AG04450 (cell line): Measurements from ENCODE around the gene RAPSN. TPM values are rescaled to one million over a fixed set of nuclear protein-coding genes. Genes with fewer than 3 reads are reported as not detected.

Source experiments
- CTCF ChIA-PET: fragments of 300-600, 350-600 bp; formaldehyde crosslinking; extraction: SDS; loops from one replicate; lab custom pipeline; 2022; ENCODE audit warnings: antibody characterized with exemption, inconsistent platforms; lab: Charles Lee
- POLR2A ChIA-PET: fragments of 350-600 bp; formaldehyde crosslinking; extraction: SDS; loops from one replicate; lab custom pipeline; 2021; ENCODE audit warnings: antibody characterized with exemption, inconsistent platforms; lab: Yijun Ruan, JAX
- DNase-seq: peaks from one replicate; pipeline ENCODE4 v3.0.0-alpha.2; 2011; ENCODE audit warnings: low read depth, low spot score
- H3K27ac ChIP-seq: one replicate; pipeline ENCODE4 v1.5.1; 2012; ENCODE audit warnings: low read depth, low read length, control low read depth
- H3K27me3 ChIP-seq: one replicate; pipeline ENCODE4 v1.6.0; 2012; ENCODE audit warnings: low read length; ENCODE audit not compliant: control insufficient read depth, insufficient read depth
- H3K4me3 ChIP-seq: 2 replicates; pipeline ENCODE4 v1.5.1; 2011; ENCODE audit warnings: mild to moderate bottlenecking, low read depth, low read length, control low read depth
- H3K9me3 ChIP-seq: 2 replicates; pipeline ENCODE4 v1.5.1; 2012; ENCODE audit warnings: low read length; ENCODE audit not compliant: control insufficient read depth, insufficient read depth
- CTCF ChIP-seq: IDR thresholded peaks from 2 replicates; pipeline ENCODE4 v1.5.1; 2011; ENCODE audit warnings: low read depth, low read length, control low read depth, inconsistent platforms
- polyA plus RNA-seq: library from polyadenylated mRNA; depleted of rRNA; stranded (reverse); fragments of >200 nt; gene quantifications from 2 replicates; pipeline ENCODE4 v1.2.3, GENCODE V29; 2011

The RAPSN gene
- polyA plus RNA-seq, 1 experiment: not detected

- no peak for TF ChIP-seq CTCF
- Histone ChIP-seq H3K9me3 (no peaks in the 10 kb centered on the region), H3K27me3 (no peaks in the 10 kb centered on the region), H3K27ac (no peak overlapping the region), H3K4me3 (no peak overlapping the region)
- DNase-seq: no peak
- POLR2A ChIA-PET: interaction anchor here (0.5 kb wide), 1 partner anchor 832 kb away, joined by 5 read pairs; no protein-coding TSS in a partner anchor
- CTCF ChIA-PET: interaction anchor here (1.0 to 2.1 kb wide), 2 partner anchors 9 to 29 kb away, joined by 3 to 14 read pairs; no protein-coding TSS in a partner anchor
Observed at GRCh38 chr11:47403135-47403534, 45.8 kb downstream of the RAPSN start.

- Histone ChIP-seq H3K27ac (no peak overlapping the region), H3K27me3 (no peaks in the 10 kb centered on the region), H3K4me3 (no peak overlapping the region), H3K9me3 (no peaks in the 10 kb centered on the region)
- no peak for TF ChIP-seq CTCF
- DNase-seq: no peak
- ChIA-PET POLR2A (interaction anchor here (0.7 kb wide), 1 partner anchor 57 kb away, joined by 3 read pairs; no protein-coding TSS in a partner anchor), CTCF (interaction anchor here (3.3 kb wide), 1 partner anchor 27 kb away, joined by 24 read pairs; no protein-coding TSS in a partner anchor)
Observed at GRCh38 chr11:47400768-47401279, 48.1 kb downstream of the RAPSN start.

- DNase-seq: no peak
- ChIA-PET POLR2A (interaction anchor here (0.6 to 0.7 kb wide), 2 partner anchors 56 to 217 kb away, joined by 3 read pairs; no protein-coding TSS in a partner anchor), CTCF (interaction anchor here (1.0 to 3.3 kb wide), 2 partner anchors 12 to 26 kb away, joined by 4 to 24 read pairs; no protein-coding TSS in a partner anchor)
- H3K4me3 ChIP-seq: peak overlapping the region; percentile 58
- no peaks in the 10 kb centered on the region for H3K9me3 ChIP-seq
- no peak for TF ChIP-seq CTCF
- no peaks in the 10 kb centered on the region for H3K27me3 ChIP-seq
- no peak overlapping the region for H3K27ac ChIP-seq
Observed at GRCh38 chr11:47399860-47400767, 48.8 kb downstream of the RAPSN start.

- Histone ChIP-seq H3K27ac (no peak overlapping the region), H3K4me3 (no peak overlapping the region), H3K9me3 (no peaks in the 10 kb centered on the region; the same call in 1 of the 2 replicates), H3K27me3 (no peaks in the 10 kb centered on the region)
- CTCF ChIA-PET: interaction anchor here (3.3 kb wide), 1 partner anchor 25 kb away, joined by 24 read pairs; no protein-coding TSS in a partner anchor
- TF ChIP-seq CTCF: no peak
- POLR2A ChIA-PET: no interaction called here
- DNase-seq: no peak
Observed at GRCh38 chr11:47398551-47398950, 50.4 kb downstream of the RAPSN start.
